Measurements from ENCODE around the gene TARDBP. TPM values are rescaled to one million over a fixed set of nuclear protein-coding genes. Genes with fewer than 3 reads are reported as not detected.
"Not testable (repeated sequence)": the region's sequence is repeated elsewhere in the genome, so short reads cannot be mapped to it uniquely, and the experiment has no call there.

The TARDBP gene
- total RNA-seq, 2 experiments from 2014 or later = 186 to 187 TPM

GRCh38 chr1:11059155-11059967 lies 46.9 kb downstream of the TARDBP start:
- Mint-ChIP-seq H3K36me3 (ENCODE audit: low read depth) (peaks cover 18% of the 10 kb centered on the region), H3K4me3 (peak overlapping the region; percentile 92), H3K27ac (peak overlapping the region; percentile 90), H3K4me1 (peaks cover 44% of the 10 kb centered on the region), H3K27me3 (no peaks in the 10 kb centered on the region), H3K9me3 (no peaks in the 10 kb centered on the region)
- ChIA-PET CTCF (interaction anchor here (0.6 to 3.1 kb wide), 5 partner anchors 11 to 40 kb away, joined by 3 to 20 read pairs (median 3); partner anchors contain the start of gene EXOSC10), POLR2A (interaction anchor here (1.0 kb wide), 1 partner anchor 13 kb away, joined by 3 read pairs; no protein-coding TSS in a partner anchor)
- no peak for DNase-seq

- H3K36me3 Mint-ChIP-seq (ENCODE audit: low read depth) = peaks cover 21% of the 10 kb centered on the region
- peak within 1 kb of the TSS; percentile 92 for H3K4me3 Mint-ChIP-seq
- H3K9me3 Mint-ChIP-seq = no peaks in the 10 kb centered on the region
- peak; percentile 89 for DNase-seq
- peak within 1 kb of the TSS; percentile 93 for H3K27ac Mint-ChIP-seq
- H3K27me3 Mint-ChIP-seq = no peaks in the 10 kb centered on the region
- CTCF ChIA-PET = interaction anchor here (0.6 to 3.1 kb wide), 7 partner anchors 10 to 87 kb away, joined by 3 to 20 read pairs (median 3); partner anchors contain the start of gene EXOSC10
- H3K4me1 Mint-ChIP-seq = peaks cover 44% of the 10 kb centered on the region
- POLR2A ChIA-PET = interaction anchor here (1.0 kb wide), 1 partner anchor 12 kb away, joined by 3 read pairs; no protein-coding TSS in a partner anchor
These were observed 47.7 kb downstream of the TARDBP start, which contains the start of gene SRM for GRCh38 chr1:11059968-11060830. TSS of gene SRM (minus strand) at chr1:11060018. CDS start at chr1:11059943, 75 bp downstream.

- Mint-ChIP-seq H3K36me3 (ENCODE audit: low read depth) (peaks cover 34% of the 10 kb centered on the region), H3K4me3 (peak overlapping the region; percentile 85), H3K27ac (peak overlapping the region; percentile 93), H3K9me3 (no peaks in the 10 kb centered on the region), H3K4me1 (peaks cover 44% of the 10 kb centered on the region), H3K27me3 (no peaks in the 10 kb centered on the region)
- CTCF ChIA-PET = interaction anchor here (0.7 to 3.1 kb wide), 3 partner anchors 9 to 24 kb away, joined by 3 to 20 read pairs (median 3); no protein-coding TSS in a partner anchor
- no peak for DNase-seq
- POLR2A ChIA-PET = interaction anchor here (0.6 kb wide), 1 partner anchor 847 kb away, joined by 3 read pairs; no protein-coding TSS in a partner anchor
These were observed 49.4 kb downstream of the TARDBP start for GRCh38 chr1:11061652-11062365.

- peaks cover 38% of the 10 kb centered on the region for H3K36me3 Mint-ChIP-seq (ENCODE audit: low read depth)
- POLR2A ChIA-PET = no interaction called here
- H3K9me3 Mint-ChIP-seq = no peaks in the 10 kb centered on the region
- peak overlapping the region; percentile 72 for H3K27ac Mint-ChIP-seq
- peak; percentile 37 for DNase-seq
- CTCF ChIA-PET = interaction anchor here (0.9 to 1.1 kb wide), 2 partner anchors 11 to 25 kb away, joined by 4 to 5 read pairs; no protein-coding TSS in a partner anchor
- no peak overlapping the region for H3K4me3 Mint-ChIP-seq
- H3K27me3 Mint-ChIP-seq = no peaks in the 10 kb centered on the region
- H3K4me1 Mint-ChIP-seq = peaks cover 41% of the 10 kb centered on the region
These were observed 50.5 kb downstream of the TARDBP start for GRCh38 chr1:11062965-11063401.

- H3K27ac Mint-ChIP-seq, DNase-seq, H3K4me3 Mint-ChIP-seq, POLR2A ChIA-PET, H3K27me3 Mint-ChIP-seq, H3K9me3 Mint-ChIP-seq: not testable (repeated sequence)
- peaks cover 46% of the 10 kb centered on the region for H3K36me3 Mint-ChIP-seq (ENCODE audit: low read depth)
- CTCF ChIA-PET = interaction anchor here (1.1 to 1.2 kb wide), 4 partner anchors 8 to 93 kb away, joined by 3 to 5 read pairs (median 4); no protein-coding TSS in a partner anchor
- H3K4me1 Mint-ChIP-seq = peaks cover 33% of the 10 kb centered on the region
These were observed 51.6 kb downstream of the TARDBP start for GRCh38 chr1:11063937-11064537.

GRCh38 chr1:11064942-11065341 lies 52.5 kb downstream of the TARDBP start:
- ChIA-PET CTCF (interaction anchor here (0.8 to 1.2 kb wide), 2 partner anchors 9 to 10 kb away, joined by 4 read pairs; no protein-coding TSS in a partner anchor), POLR2A (no interaction called here)
- Mint-ChIP-seq H3K9me3 (no peaks in the 10 kb centered on the region), H3K36me3 (ENCODE audit: low read depth) (peaks cover 55% of the 10 kb centered on the region), H3K27ac (no peak overlapping the region), H3K4me1 (peaks cover 36% of the 10 kb centered on the region), H3K4me3 (no peak overlapping the region), H3K27me3 (no peaks in the 10 kb centered on the region)
- DNase-seq = no peak

- peaks cover 33% of the 10 kb centered on the region for H3K4me1 Mint-ChIP-seq
- ChIA-PET POLR2A (no interaction called here), CTCF (no interaction called here)
- no peaks in the 10 kb centered on the region for H3K9me3 Mint-ChIP-seq
- peaks cover 56% of the 10 kb centered on the region for H3K36me3 Mint-ChIP-seq (ENCODE audit: low read depth)
- H3K27me3 Mint-ChIP-seq = no peaks in the 10 kb centered on the region
- DNase-seq = no peak
- H3K27ac Mint-ChIP-seq = no peak overlapping the region
- no peak overlapping the region for H3K4me3 Mint-ChIP-seq
These were observed 53.3 kb downstream of the TARDBP start for GRCh38 chr1:11065796-11066195.

- ChIA-PET POLR2A (no interaction called here), CTCF (interaction anchor here (0.6 kb wide), 1 partner anchor 54 kb away, joined by 3 read pairs; no protein-coding TSS in a partner anchor)
- no peak for DNase-seq
- Mint-ChIP-seq H3K27ac (no peak overlapping the region), H3K36me3 (ENCODE audit: low read depth) (peaks cover 72% of the 10 kb centered on the region), H3K27me3 (no peaks in the 10 kb centered on the region), H3K4me3 (no peak overlapping the region), H3K9me3 (no peaks in the 10 kb centered on the region), H3K4me1 (peaks cover 13% of the 10 kb centered on the region)
These were observed 55.5 kb downstream of the TARDBP start for GRCh38 chr1:11067716-11068599.

- no peak for DNase-seq
These were observed 56.4 kb downstream of the TARDBP start for GRCh38 chr1:11068600-11069473.

GRCh38 chr1:11070876-11071275 lies 58.4 kb downstream of the TARDBP start:
- Mint-ChIP-seq H3K9me3 (no peaks in the 10 kb centered on the region), H3K36me3 (ENCODE audit: low read depth) (peaks cover 61% of the 10 kb centered on the region), H3K4me1 (peaks cover 7% of the 10 kb centered on the region), H3K27ac (no peak overlapping the region), H3K27me3 (no peaks in the 10 kb centered on the region), H3K4me3 (no peak overlapping the region)
- CTCF ChIA-PET = interaction anchor here (1.0 to 2.2 kb wide), 3 partner anchors 9 to 17 kb away, joined by 3 to 7 read pairs (median 5); partner anchors contain the start of gene SRM
- no peak for DNase-seq
- POLR2A ChIA-PET = interaction anchor here (0.6 kb wide), 3 partner anchors 8 to 13 kb away, joined by 3 to 4 read pairs (median 3); no protein-coding TSS in a partner anchor

More at GRCh38 chr1:11068600-11069473, 56.4 kb downstream of the TARDBP start:
- Mint-ChIP-seq H3K9me3 (no peaks in the 10 kb centered on the region), H3K4me3 (no peak overlapping the region), H3K36me3 (ENCODE audit: low read depth) (peaks cover 66% of the 10 kb centered on the region), H3K27me3 (no peaks in the 10 kb centered on the region), H3K27ac (no peak overlapping the region), H3K4me1 (peaks cover 7% of the 10 kb centered on the region)
- ChIA-PET POLR2A (no interaction called here), CTCF (interaction anchor here (0.6 to 2.2 kb wide), 2 partner anchors 8 to 53 kb away, joined by 3 to 7 read pairs; partner anchors contain the start of gene SRM)

All from activated CD4-positive, alpha-beta T cell treated with anti-CD3 and anti-CD28 coated beads, Interleukin-2, amount 10 ng/mL, durations not matched to agents 7 days and 5 days (primary cell).